HepG2 (cell line): ENCODE results near the gene LIN28B. TPM values are rescaled to one million over a fixed set of nuclear protein-coding genes. Genes with fewer than 3 reads are reported as not detected.

ENCODE experiments used
- CENPT ChIP-seq: sonication (generic); formaldehyde crosslinking; IDR thresholded peaks from 2 replicates; pipeline ENCODE4 v1.8.0; 2022; ENCODE audit warnings: low read depth, mild to moderate bottlenecking, moderate library complexity, missing genetic modification reagents
- FOXM1 ChIP-seq: sonication (generic); formaldehyde crosslinking; IDR thresholded peaks from 2 replicates; pipeline ENCODE4 v1.5.0; 2020; ENCODE audit warnings: missing genetic modification reagents
- FOXO1 ChIP-seq: sonication (generic); formaldehyde crosslinking; IDR thresholded peaks from 2 replicates; pipeline ENCODE4 v1.4.0; 2020; ENCODE audit warnings: missing genetic modification reagents
- HCFC1 ChIP-seq: fragments of 150-350 bp; IDR thresholded peaks from 2 replicates; pipeline ENCODE4 v1.6.1; 2014; ENCODE audit warnings: low read depth, low read length
- HMGXB3 ChIP-seq: sonication (generic); formaldehyde crosslinking; IDR thresholded peaks from 2 replicates; pipeline ENCODE4 v1.4.0; 2020; ENCODE audit warnings: missing genetic modification reagents, borderline replicate concordance
- JARID2 ChIP-seq: sonication (generic); formaldehyde crosslinking; IDR thresholded peaks from 2 replicates; pipeline ENCODE4 v1.8.1; 2023; ENCODE audit warnings: missing genetic modification reagents, inconsistent platforms; ENCODE audit not compliant: insufficient replicate concordance
- MBD4 ChIP-seq: IDR thresholded peaks from 2 replicates; pipeline ENCODE4 v1.6.1; 2012; ENCODE audit warnings: low read length, inconsistent platforms, borderline replicate concordance
- MXI1 ChIP-seq: IDR thresholded peaks from 3 replicates; pipeline ENCODE4 v1.6.1; 2012; ENCODE audit warnings: low read depth, low read length, inconsistent platforms, borderline replicate concordance
- NCOA5 ChIP-seq: sonication (generic); formaldehyde crosslinking; IDR thresholded peaks from 2 replicates; pipeline ENCODE4 v1.4.0; 2020; ENCODE audit warnings: missing genetic modification reagents
- NFATC3 ChIP-seq: sonication (generic); formaldehyde crosslinking; IDR thresholded peaks from 2 replicates; pipeline ENCODE4 v1.5.1; 2020; ENCODE audit warnings: mild to moderate bottlenecking, missing genetic modification reagents
- PCBP2 ChIP-seq: fragments of 200-400 bp; formaldehyde crosslinking; optimal IDR thresholded peaks from 2 replicates; pipeline ENCODE3; 2018; ENCODE audit warnings: low read length, low read depth; ENCODE audit not compliant: poor library complexity, severe bottlenecking
- REL ChIP-seq: sonication (generic); formaldehyde crosslinking; conservative IDR thresholded peaks from 2 replicates; pipeline ENCODE4 v1.8.0; 2022; ENCODE audit warnings: mild to moderate bottlenecking, missing genetic modification reagents, moderate library complexity
- RFX1 ChIP-seq: fragments of 450-650 bp; IDR thresholded peaks from 2 replicates; pipeline ENCODE4 v1.6.1; 2017
- SAFB2 ChIP-seq: sonication (generic); formaldehyde crosslinking; IDR thresholded peaks from 2 replicates; pipeline ENCODE4 v1.5.1; 2020; ENCODE audit warnings: missing genetic modification reagents, low read depth, mild to moderate bottlenecking, borderline replicate concordance
- XRCC5 ChIP-seq: fragments of 200-400 bp; formaldehyde crosslinking; optimal IDR thresholded peaks from 2 replicates; pipeline ENCODE3; 2017; ENCODE audit warnings: mild to moderate bottlenecking, low read length
- ZMAT3 ChIP-seq: sonication (generic); formaldehyde crosslinking; conservative IDR thresholded peaks from 2 replicates; pipeline ENCODE4 v1.7.0; 2021; ENCODE audit warnings: missing genetic modification reagents
- ZNF30 ChIP-seq: sonication (generic); formaldehyde crosslinking; IDR thresholded peaks from 2 replicates; pipeline ENCODE4 v1.5.0; 2020; ENCODE audit warnings: mild to moderate bottlenecking, missing genetic modification reagents
- ZNF326 ChIP-seq: sonication (generic); formaldehyde crosslinking; IDR thresholded peaks from 2 replicates; pipeline ENCODE4 v1.4.0; 2020; ENCODE audit warnings: missing genetic modification reagents, borderline replicate concordance
- ZNF432 ChIP-seq: sonication (generic); formaldehyde crosslinking; IDR thresholded peaks from 2 replicates; pipeline ENCODE4 v1.5.0; 2020; ENCODE audit warnings: missing genetic modification reagents, mild to moderate bottlenecking, borderline replicate concordance
- ZNF552 ChIP-seq: sonication (generic); formaldehyde crosslinking; IDR thresholded peaks from 2 replicates; pipeline ENCODE4 v1.9.0; 2022; ENCODE audit warnings: missing genetic modification reagents, mild to moderate bottlenecking, borderline replicate concordance
- ZNF597 ChIP-seq: sonication (generic); formaldehyde crosslinking; IDR thresholded peaks from 2 replicates; pipeline ENCODE4 v1.5.0; 2020; ENCODE audit warnings: missing genetic modification reagents
- ZNF720 ChIP-seq: sonication (generic); formaldehyde crosslinking; IDR thresholded peaks from 2 replicates; pipeline ENCODE4 v1.4.0; 2020; ENCODE audit warnings: missing genetic modification reagents
- ZNF800 ChIP-seq: sonication (generic); formaldehyde crosslinking; IDR thresholded peaks from 2 replicates; pipeline ENCODE4 v1.4.0; 2020; ENCODE audit warnings: missing genetic modification reagents
- ZNF891 ChIP-seq: sonication (generic); formaldehyde crosslinking; IDR thresholded peaks from 2 replicates; pipeline ENCODE4 v1.5.0; 2020; ENCODE audit warnings: mild to moderate bottlenecking, missing genetic modification reagents
- polyA plus RNA-seq, 8 experiments: library from polyadenylated mRNA; depleted of rRNA in 3 of 8; stranded (reverse) in 7 of 8; unstranded in 1 of 8; fragments of >200 nt; fragmentation: Illumina TruSeq in 4 of 8; extraction: Trizol in 4 of 8; gene quantifications; 2 replicates each; pipeline versions ENCODE4 v1.2.1 to v1.2.3, GENCODE V29; 2011 to 2016; ENCODE audit warnings: low read depth in 4 of 8, missing spikeins in 1 of 8, mixed read lengths in 1 of 8; ENCODE audit not compliant: insufficient read depth in 1 of 8
- total RNA-seq, 5 experiments: library from RNA; depleted of rRNA; stranded (reverse); fragments of >200 nt; fragmentation: Illumina TruSeq; extraction: Trizol; gene quantifications; 2 replicates each; pipeline ENCODE4 v1.2.3, GENCODE V29; 2016; ENCODE audit warnings: low read depth in 1 of 5

LIN28B gene
- total and polyA plus RNA-seq, 2 of the 13 experiments (the other 11 are each of a cell fraction or from before 2014, with no cell fraction given) = 14.5 to 56.8 TPM

- no peak for TF ChIP-seq ZNF597 (CRISPR knock-in tag)
- TF ChIP-seq ZNF432 (CRISPR knock-in tag) = no peak
- TF ChIP-seq HCFC1 = no peak
- TF ChIP-seq HMGXB3 (CRISPR knock-in tag) = no peak
- TF ChIP-seq FOXO1 (CRISPR knock-in tag) = peak; percentile 35; the same call in 1 of the 2 replicates
- no peak for TF ChIP-seq ZNF326 (CRISPR knock-in tag)
- no peak for TF ChIP-seq PCBP2
- TF ChIP-seq ZMAT3 (CRISPR knock-in tag) = peak; percentile 26; the same call in 1 of the 2 replicates
- no peak; the same call in 1 of the 2 replicates for TF ChIP-seq CENPT
- TF ChIP-seq SAFB2 (CRISPR knock-in tag) = peak; percentile 68; the same call in 1 of the 2 replicates
- no peak for TF ChIP-seq JARID2 (CRISPR knock-in tag)
- peak; percentile 80; the same call in 1 of the 2 replicates for TF ChIP-seq REL (CRISPR knock-in tag)
- TF ChIP-seq NCOA5 (CRISPR knock-in tag) = no peak
- TF ChIP-seq RFX1 = no peak
- TF ChIP-seq ZNF891 (CRISPR knock-in tag) = peak; percentile 86
- no peak for TF ChIP-seq MBD4
- no peak for TF ChIP-seq ZNF720 (CRISPR knock-in tag)
- no peak for TF ChIP-seq FOXM1 (CRISPR knock-in tag)
- TF ChIP-seq ZNF30 = no peak; the same call in 1 of the 2 replicates
- peak; percentile 77 for TF ChIP-seq ZNF800 (CRISPR knock-in tag)
- TF ChIP-seq ZNF552 (CRISPR knock-in tag) = 0 out of 2 replicates have a peak, but pooled peaks have one; percentile 64
- 0 out of 2 replicates have a peak, but pooled peaks have one; percentile 59 for TF ChIP-seq NFATC3
- no peak for TF ChIP-seq XRCC5
- no peak for TF ChIP-seq MXI1
Measured at GRCh38 chr6:104940893-104941728, 15.8 kb upstream of the LIN28B start (continued).
